H1 (cell line): ENCODE data around the gene PACSIN1. TPM values are rescaled to one million over a fixed set of nuclear protein-coding genes. Genes with fewer than 3 reads are reported as not detected.

Experiments used
- CTCF ChIA-PET: fragments of 300-600 bp; sonication (Branson Sonifier 250); formaldehyde crosslinking; loops from one replicate; lab custom pipeline; 2021; ENCODE audit not compliant: partially characterized antibody; lab: Charles Lee
- POLR2A ChIA-PET: fragments of 300-600 bp; sonication (Branson Sonifier 250); formaldehyde crosslinking; loops from one replicate; lab custom pipeline; 2021; ENCODE audit warnings: inconsistent platforms; ENCODE audit not compliant: partially characterized antibody; lab: Charles Lee
- DNase-seq, 2 experiments: peaks; one replicate each; pipeline versions ENCODE4 v3.0.0 to v3.0.0-alpha.2; 2010 to 2022; ENCODE audit warnings: low spot score in 2 of 2, low read depth in 1 of 2, mixed read lengths in 1 of 2
- FAIRE-seq: peaks from 2 replicates; lab custom pipeline; 2011; peaks lifted over from hg19 to GRCh38; lab: Jason Lieb, UNC
- H2AFZ ChIP-seq: 2 replicates; pipeline ENCODE4 v1.8.1; 2012; ENCODE audit warnings: low read length, inconsistent platforms
- H2AK5ac ChIP-seq: 2 replicates; pipeline ENCODE4 v1.6.1; 2013; ENCODE audit warnings: low read depth, low read length
- H2BK120ac ChIP-seq: replicated peaks from 2 replicates; pipeline ENCODE3; 2013; ENCODE audit warnings: low read depth, low read length, inconsistent platforms
- H2BK12ac ChIP-seq: 2 replicates; pipeline ENCODE4 v1.6.1; 2013; ENCODE audit warnings: low read depth, low read length
- H2BK15ac ChIP-seq: 2 replicates; pipeline ENCODE4 v1.6.1; 2013; ENCODE audit warnings: low read length
- H2BK20ac ChIP-seq: 2 replicates; pipeline ENCODE4 v1.6.1; 2013; ENCODE audit warnings: low read length
- H2BK5ac ChIP-seq: 2 replicates; pipeline ENCODE4 v1.6.1; 2013; ENCODE audit warnings: low read depth, low read length
- H3K14ac ChIP-seq: 2 replicates; pipeline ENCODE4 v1.6.1; 2013; ENCODE audit warnings: inconsistent platforms; ENCODE audit not compliant: insufficient read length
- H3K18ac ChIP-seq: 2 replicates; pipeline ENCODE4 v1.6.1; 2013; ENCODE audit warnings: low read length; ENCODE audit errors: extremely low read depth
- H3K23ac ChIP-seq: 2 replicates; pipeline ENCODE4 v1.6.1; 2013; ENCODE audit warnings: inconsistent platforms; ENCODE audit not compliant: insufficient read length
- H3K23me2 ChIP-seq: 2 replicates; pipeline ENCODE4 v1.6.1; 2013; ENCODE audit warnings: low read depth, low read length
- H3K27ac ChIP-seq: 2 replicates; pipeline ENCODE4 v1.6.1; 2011; ENCODE audit warnings: low read depth, low read length, inconsistent platforms
- H3K27me3 ChIP-seq, 4 experiments: replicated peaks in 1 of 4; 1 replicate in 1 of 4; 2 replicates in 3 of 4; pipeline versions ENCODE4 v1.6.1 to v1.8.1; 2011 to 2013; ENCODE audit warnings: low read length in 3 of 4, mild to moderate bottlenecking in 3 of 4, inconsistent platforms in 2 of 4, mixed read lengths in 2 of 4, moderate library complexity in 1 of 4; ENCODE audit not compliant: control insufficient read depth in 3 of 4, insufficient read depth in 3 of 4; ENCODE audit errors: extremely low read depth in 1 of 4
- H3K36me3 ChIP-seq, 4 experiments: 2 replicates each; pipeline versions ENCODE4 v1.6.1 to v1.8.1; 2011 to 2013; ENCODE audit warnings: mild to moderate bottlenecking in 4 of 4, low read length in 3 of 4, moderate library complexity in 2 of 4, control low read depth in 1 of 4, inconsistent platforms in 1 of 4; ENCODE audit not compliant: insufficient read depth in 4 of 4, control insufficient read depth in 2 of 4
- H3K4ac ChIP-seq: replicated peaks from 2 replicates; pipeline ENCODE3; 2013; ENCODE audit warnings: low read length, low read depth, mixed read lengths, inconsistent platforms; ENCODE audit not compliant: insufficient read length
- H3K4me1 ChIP-seq, 4 experiments: replicated peaks in 1 of 4; 1 replicate in 1 of 4; 2 replicates in 3 of 4; pipeline versions ENCODE4 v1.6.1 to v1.8.1; 2011 to 2013; ENCODE audit warnings: low read length in 3 of 4, inconsistent platforms in 2 of 4, mixed read lengths in 1 of 4; ENCODE audit not compliant: insufficient read depth in 4 of 4, control insufficient read depth in 3 of 4
- H3K4me2 ChIP-seq, 2 experiments: 2 replicates each; pipeline versions ENCODE4 v1.6.1 to v1.8.1; 2011 to 2013; ENCODE audit warnings: low read depth in 2 of 2, low read length in 2 of 2, control low read depth in 1 of 2, inconsistent platforms in 1 of 2, mild to moderate bottlenecking in 1 of 2; ENCODE audit not compliant: insufficient read depth in 1 of 2
- H3K4me3 ChIP-seq, 4 experiments: fragments of 200-600, 300-600 bp in 1 of 4; sonication (generic), shearing (Covaris generic), sonication (Bioruptor Twin) in 1 of 4; 2 replicates each; pipeline versions ENCODE4 v1.5.1 to v1.8.1; 2011 to 2016; ENCODE audit warnings: low read length in 4 of 4, low read depth in 3 of 4, control low read depth in 2 of 4, inconsistent platforms in 2 of 4, mild to moderate bottlenecking in 2 of 4, mixed read lengths in 1 of 4, moderate library complexity in 1 of 4; ENCODE audit not compliant: insufficient read depth in 2 of 4; ENCODE audit errors: extremely low read depth in 1 of 4
- H3K56ac ChIP-seq: replicated peaks from 2 replicates; pipeline ENCODE3; 2013; ENCODE audit warnings: low read depth, mild to moderate bottlenecking, mixed read lengths, low read length, inconsistent platforms; ENCODE audit not compliant: insufficient read length
- H3K79me1 ChIP-seq: 2 replicates; pipeline ENCODE4 v1.6.1; 2013; ENCODE audit warnings: low read depth, low read length, control low read depth
- H3K79me2 ChIP-seq, 2 experiments: 2 replicates each; pipeline versions ENCODE4 v1.6.1 to v1.8.1; 2012 to 2013; ENCODE audit warnings: low read length in 2 of 2, mild to moderate bottlenecking in 2 of 2, inconsistent platforms in 1 of 2; ENCODE audit not compliant: insufficient read depth in 2 of 2, control insufficient read depth in 1 of 2
- H3K9ac ChIP-seq, 4 experiments: replicated peaks in 1 of 4; 1 replicate in 1 of 4; 2 replicates in 3 of 4; pipeline versions ENCODE4 v1.6.1 to v1.8.1; 2011 to 2013; ENCODE audit warnings: low read depth in 3 of 4, low read length in 3 of 4, control low read depth in 2 of 4, mild to moderate bottlenecking in 2 of 4, moderate library complexity in 2 of 4, inconsistent platforms in 1 of 4; ENCODE audit errors: extremely low read depth in 1 of 4
- H3K9me3 ChIP-seq, 2 experiments: 2 replicates each; pipeline versions ENCODE4 v1.6.1 to v1.8.1; 2012 to 2013; ENCODE audit warnings: mild to moderate bottlenecking in 2 of 2, moderate library complexity in 2 of 2, control low read depth in 1 of 2, inconsistent platforms in 1 of 2, low read depth in 1 of 2, low read length in 1 of 2, mixed read lengths in 1 of 2; ENCODE audit not compliant: insufficient read depth in 2 of 2
- H4K20me1 ChIP-seq, 2 experiments: replicated peaks in 1 of 2; 2 replicates each; pipeline versions ENCODE3 to v1.8.1; 2011 to 2013; ENCODE audit warnings: inconsistent platforms in 2 of 2, low read length in 2 of 2, mild to moderate bottlenecking in 1 of 2; ENCODE audit not compliant: insufficient read depth in 2 of 2, control insufficient read depth in 1 of 2
- H4K5ac ChIP-seq: 2 replicates; pipeline ENCODE4 v1.6.1; 2013; ENCODE audit warnings: low read length, low read depth, mixed read lengths, inconsistent platforms; ENCODE audit not compliant: insufficient read length
- H4K8ac ChIP-seq: 2 replicates; pipeline ENCODE4 v1.8.0; 2013; ENCODE audit warnings: mild to moderate bottlenecking, moderate library complexity, low read length, inconsistent platforms; ENCODE audit not compliant: insufficient read depth; ENCODE audit errors: extremely low read depth
- H4K91ac ChIP-seq: replicated peaks from 2 replicates; pipeline ENCODE3; 2013; ENCODE audit warnings: low read length, mixed read lengths, inconsistent platforms; ENCODE audit not compliant: insufficient read length
- EP300 ChIP-seq, 2 experiments: IDR thresholded peaks; 1 replicate in 1 of 2; 2 replicates in 1 of 2; pipeline ENCODE4 v1.6.1; 2011 to 2012; ENCODE audit warnings: low read depth in 2 of 2, low read length in 2 of 2, mild to moderate bottlenecking in 2 of 2, borderline replicate concordance in 1 of 2, inconsistent platforms in 1 of 2, moderate library complexity in 1 of 2
- KDM1A ChIP-seq: fragments of 200-600, 300-600 bp; sonication (generic); IDR thresholded peaks from 2 replicates; pipeline ENCODE4 v1.7.1; 2016; ENCODE audit warnings: mild to moderate bottlenecking, low read length, borderline replicate concordance
- KDM4A ChIP-seq: IDR thresholded peaks from one replicate; pipeline ENCODE4 v1.7.1; 2012; ENCODE audit warnings: low read depth, mild to moderate bottlenecking, moderate library complexity, low read length, inconsistent platforms; ENCODE audit not compliant: severe bottlenecking
- NANOG ChIP-seq: IDR thresholded peaks from 2 replicates; pipeline ENCODE4 v1.6.1; 2011; ENCODE audit warnings: low read length, low read depth, mild to moderate bottlenecking, inconsistent platforms; ENCODE audit not compliant: insufficient read depth, poor library complexity, severe bottlenecking
- RFX5 ChIP-seq: IDR thresholded peaks from 2 replicates; pipeline ENCODE4 v1.6.1; 2011; ENCODE audit warnings: low read depth, low read length, improper control_type of control experiment, borderline replicate concordance
- SIRT6 ChIP-seq: IDR thresholded peaks from one replicate; pipeline ENCODE4 v1.7.1; 2012; ENCODE audit warnings: low read length, inconsistent platforms
- SP1 ChIP-seq: IDR thresholded peaks from 2 replicates; pipeline ENCODE4 v1.6.1; 2011; ENCODE audit warnings: low read depth, low read length
- WGBS, 2 experiments: shearing (Covaris generic) in 1 of 2; methylation state at CpG; one replicate each; pipeline versions ENCODE4 v1.1.6 to v1.1.7; 2013 to 2015; ENCODE audit warnings: low lambda C conversion rate in 2 of 2, mixed read lengths in 2 of 2, inconsistent platforms in 1 of 2, low coverage in 1 of 2, missing lambda C conversion rate in 1 of 2; ENCODE audit not compliant: insufficient replicate concordance in 2 of 2, insufficient coverage in 1 of 2, insufficient read length in 1 of 2; ENCODE audit errors: extremely low coverage in 1 of 2, missing lambda C conversion rate in 1 of 2; 5-methylcytosine and 5-hydroxymethylcytosine counted together
- polyA plus RNA-seq, 7 experiments: library from polyadenylated mRNA; depleted of rRNA in 3 of 7; stranded (reverse) in 5 of 7; unstranded in 2 of 7; fragments of >200 nt in 5 of 7; fragments of 200-250 nt in 2 of 7; gene quantifications; 1 replicate in 5 of 7; 2 replicates in 1 of 7; 4 replicates in 1 of 7; pipeline versions ENCODE4 v1.2.1 to v1.2.3, GENCODE V29; 2011 to 2013; ENCODE audit warnings: missing spikeins in 2 of 7, mixed read lengths in 2 of 7
- total RNA-seq: library from RNA; stranded (reverse); fragmentation: NEBNext Ultra II Directional; extraction: Animal tissue kit (Norgen Biotek cat#: 25700); gene quantifications from 2 replicates; pipeline ENCODE4 v1.2.1, GENCODE V29; 2021

The PACSIN1 gene
- total and polyA plus RNA-seq, 2 of the 8 experiments (the other 6 are each of a cell fraction or from before 2014, with no cell fraction given), result 5.9 to 11.1 TPM

DNA sequence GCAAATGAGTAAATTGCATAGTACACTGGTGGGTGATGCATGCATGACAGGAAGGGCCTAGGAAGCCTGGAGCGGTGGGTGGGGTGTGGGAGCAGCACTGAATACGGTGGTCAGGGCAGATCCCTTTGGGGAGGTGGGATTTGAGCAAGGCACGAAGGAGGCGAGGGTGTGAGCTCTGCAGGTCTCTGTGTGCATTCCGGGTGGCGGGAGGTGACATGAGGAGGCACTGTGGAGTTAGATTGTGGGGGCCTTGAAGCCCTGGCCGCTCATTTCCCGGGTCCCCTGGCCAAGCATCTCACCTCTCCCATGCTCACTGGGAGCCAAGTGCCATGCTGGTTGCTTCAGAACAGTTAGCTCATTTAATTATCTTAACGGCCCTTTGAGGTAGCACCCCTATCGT, 96.5 kb downstream of the PACSIN1 start:
- H4K5ac ChIP-seq, result no peak overlapping the region
- H3K79me1 ChIP-seq, result no peaks in the 10 kb centered on the region
- no peaks in the 10 kb centered on the region for H3K27me3 ChIP-seq
- H3K23ac ChIP-seq, result no peak overlapping the region
- FAIRE-seq (no peak), DNase-seq (no peak)
- no peak overlapping the region for H4K8ac ChIP-seq
- H3K9me3 ChIP-seq, result no peaks in the 10 kb centered on the region
- no peaks in the 10 kb centered on the region for H4K20me1 ChIP-seq
- no peaks in the 10 kb centered on the region for H3K79me2 ChIP-seq
- no peak overlapping the region for H2AFZ ChIP-seq
- no peak overlapping the region for H2BK12ac ChIP-seq
- no peak overlapping the region for H3K18ac ChIP-seq
- no peak for TF ChIP-seq RFX5
- no peak for TF ChIP-seq KDM4A
- no peak for TF ChIP-seq NANOG
- no peak for TF ChIP-seq KDM1A
- no peak for TF ChIP-seq SP1
- TF ChIP-seq SIRT6, result no peak
- no peak for TF ChIP-seq EP300 (IDR thresholded peaks at IDR 0.05; ENCODE audit: borderline replicate concordance in 1 of 2, low read depth in 2 of 2, low read length in 2 of 2)
- no peak overlapping the region for H2BK120ac ChIP-seq
- no peak overlapping the region for H3K4me3 ChIP-seq
- peaks cover 0 to 12% (median 7%) of the 10 kb centered on the region in 4 experiments; a peak in 6 of 7 replicates for H3K4me1 ChIP-seq
- no peak overlapping the region for H2AK5ac ChIP-seq
- H2BK5ac ChIP-seq, result no peak overlapping the region; the same call in 1 of the 2 replicates
- H3K23me2 ChIP-seq, result no peaks in the 10 kb centered on the region
- no peak overlapping the region for H4K91ac ChIP-seq
- H3K14ac ChIP-seq, result no peak overlapping the region
- CTCF ChIA-PET, result interaction anchor here (0.9 to 3.8 kb wide), 5 partner anchors 9 to 103 kb away, joined by 4 to 20 read pairs (median 6); no protein-coding TSS in a partner anchor
- no peak overlapping the region for H3K4ac ChIP-seq
- H3K56ac ChIP-seq, result no peak overlapping the region
- no peak overlapping the region for H3K27ac ChIP-seq
- POLR2A ChIA-PET, result interaction anchor here (1.2 kb wide), 1 partner anchor 8 kb away, joined by 3 read pairs; no protein-coding TSS in a partner anchor
- 84% methylated on average over 10 of the region's 10 CpGs; no CpG with 5 or more reads in 1 of the 2 experiments for WGBS, 2 experiments
- no peak overlapping the region for H2BK20ac ChIP-seq
- H3K4me2 ChIP-seq, result no peak overlapping the region
- H2BK15ac ChIP-seq, result no peak overlapping the region
- no peaks in the 10 kb centered on the region for H3K36me3 ChIP-seq
- H3K9ac ChIP-seq, result no peak overlapping the region
